ENCODE measurements around the gene KCNA1. TPM values are rescaled to one million over a fixed set of nuclear protein-coding genes. Genes with fewer than 3 reads are reported as not detected.

Gene KCNA1
- total and polyA plus RNA-seq, 2 of the 4 experiments (the other 2 are of a cell fraction), result not detected

- Histone ChIP-seq H3K9me1 (ENCODE audit: insufficient read depth, low read length) (no peaks in the 10 kb centered on the region), H3K14ac (replicated peaks; ENCODE audit: low read depth, low read length) (no peak overlapping the region), H3K56ac (ENCODE audit: extremely low read depth, insufficient read depth, low read length) (no peak overlapping the region), H4K5ac (ENCODE audit: low read depth, low read length) (no peak overlapping the region), H2BK120ac (ENCODE audit: low read depth, low read length) (no peak overlapping the region), H3K4me3 (ENCODE audit: insufficient read depth, low read depth, low read length) (no peak overlapping the region), H3K36me3 (ENCODE audit: control insufficient read depth, insufficient read depth, low read length) (no peaks in the 10 kb centered on the region), H4K8ac (ENCODE audit: low read depth in 2 of 2, low read length in 2 of 2) (no peak overlapping the region), H3K9me3 (ENCODE audit: control insufficient read depth, insufficient read depth, low read length) (no peaks in the 10 kb centered on the region), H2AK9ac (replicated peaks; ENCODE audit: low read depth, low read length, poor library complexity) (no peak overlapping the region), H3K23ac (ENCODE audit: low read depth, low read length) (no peak overlapping the region), H4K91ac (ENCODE audit: insufficient read depth, low read depth, low read length) (no peak overlapping the region), H3K18ac (ENCODE audit: low read depth, low read length) (no peak overlapping the region), H2BK15ac (ENCODE audit: low read depth, low read length) (no peak overlapping the region), H3K27me3 (ENCODE audit: control insufficient read depth, insufficient read depth, low read length) (peaks cover 3% of the 10 kb centered on the region; the same call in 1 of the 2 replicates), H2BK20ac (ENCODE audit: low read depth, low read length) (no peak overlapping the region), H3K27ac (ENCODE audit: insufficient read depth, low read length) (no peak overlapping the region), H3K9ac (ENCODE audit: low read depth, low read length) (no peak overlapping the region), H2BK5ac (ENCODE audit: low read depth, low read length, poor library complexity, severe bottlenecking) (no peak overlapping the region), H3K4me2 (ENCODE audit: low read depth, low read length) (no peak overlapping the region), H2AK5ac (ENCODE audit: low read depth, low read length) (no peak overlapping the region), H3K4me1 (ENCODE audit: control insufficient read depth, insufficient read depth, low read length) (no peaks in the 10 kb centered on the region), H3K79me1 (ENCODE audit: low read depth in 1 of 2, low read length in 2 of 2) (no peaks in the 10 kb centered on the region), H3K4ac (ENCODE audit: low read depth, low read length) (no peak overlapping the region), H2AFZ (replicated peaks; ENCODE audit: low read length, poor library complexity) (no peak overlapping the region), H4K20me1 (ENCODE audit: insufficient read depth, low read length) (no peaks in the 10 kb centered on the region; the same call in 1 of the 2 replicates)
- ChIA-PET CTCF (interaction anchor here (1.1 kb wide), 1 partner anchor 13 kb away, joined by 4 read pairs; no protein-coding TSS in a partner anchor), POLR2A (ENCODE audit: unreplicated experiment) (no interaction called here)
- no peak for TF ChIP-seq CEBPB (IDR thresholded peaks at IDR 0.05; ENCODE audit: low read depth, low read length)
- TF ChIP-seq BHLHE40 (IDR thresholded peaks at IDR 0.05; ENCODE audit: low read depth, low read length), result no peak
- TF ChIP-seq RCOR1 (IDR thresholded peaks at IDR 0.05; ENCODE audit: insufficient replicate concordance, low read length), result no peak
- TF ChIP-seq MXI1 (IDR thresholded peaks at IDR 0.05; ENCODE audit: borderline replicate concordance, low read depth, low read length), result no peak
- TF ChIP-seq, protein P1, sequence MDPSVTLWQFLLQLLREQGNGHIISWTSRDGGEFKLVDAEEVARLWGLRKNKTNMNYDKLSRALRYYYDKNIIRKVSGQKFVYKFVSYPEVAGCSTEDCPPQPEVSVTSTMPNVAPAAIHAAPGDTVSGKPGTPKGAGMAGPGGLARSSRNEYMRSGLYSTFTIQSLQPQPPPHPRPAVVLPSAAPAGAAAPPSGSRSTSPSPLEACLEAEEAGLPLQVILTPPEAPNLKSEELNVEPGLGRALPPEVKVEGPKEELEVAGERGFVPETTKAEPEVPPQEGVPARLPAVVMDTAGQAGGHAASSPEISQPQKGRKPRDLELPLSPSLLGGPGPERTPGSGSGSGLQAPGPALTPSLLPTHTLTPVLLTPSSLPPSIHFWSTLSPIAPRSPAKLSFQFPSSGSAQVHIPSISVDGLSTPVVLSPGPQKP (IDR thresholded peaks at IDR 0.05; ENCODE audit: borderline replicate concordance, low read depth, low read length), result no peak
- no peak for TF ChIP-seq SMC3 (IDR thresholded peaks at IDR 0.05; ENCODE audit: low read depth, low read length)
- TF ChIP-seq, protein P2, sequence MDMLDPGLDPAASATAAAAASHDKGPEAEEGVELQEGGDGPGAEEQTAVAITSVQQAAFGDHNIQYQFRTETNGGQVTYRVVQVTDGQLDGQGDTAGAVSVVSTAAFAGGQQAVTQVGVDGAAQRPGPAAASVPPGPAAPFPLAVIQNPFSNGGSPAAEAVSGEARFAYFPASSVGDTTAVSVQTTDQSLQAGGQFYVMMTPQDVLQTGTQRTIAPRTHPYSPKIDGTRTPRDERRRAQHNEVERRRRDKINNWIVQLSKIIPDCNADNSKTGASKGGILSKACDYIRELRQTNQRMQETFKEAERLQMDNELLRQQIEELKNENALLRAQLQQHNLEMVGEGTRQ (IDR thresholded peaks at IDR 0.05; ENCODE audit: low read depth, low read length), result no peak
- TF ChIP-seq RFX5 (IDR thresholded peaks at IDR 0.05; ENCODE audit: low read depth, low read length), result no peak
- TF ChIP-seq POLR2A (IDR thresholded peaks at IDR 0.05; ENCODE audit: low read depth, low read length), result no peak
- no peak for TF ChIP-seq RAD21 (IDR thresholded peaks at IDR 0.05; ENCODE audit: low read length)
- no peak for TF ChIP-seq MAZ (IDR thresholded peaks at IDR 0.05; ENCODE audit: borderline replicate concordance, low read depth, low read length)
- no peak for TF ChIP-seq CHD1 (IDR thresholded peaks at IDR 0.05; ENCODE audit: low read depth, low read length)
- TF ChIP-seq NFE2L2 (IDR thresholded peaks at IDR 0.05; ENCODE audit: low read depth, low read length), result no peak
- TF ChIP-seq FOS (IDR thresholded peaks at IDR 0.05; ENCODE audit: low read depth, low read length), result no peak
- TF ChIP-seq, protein P3, sequence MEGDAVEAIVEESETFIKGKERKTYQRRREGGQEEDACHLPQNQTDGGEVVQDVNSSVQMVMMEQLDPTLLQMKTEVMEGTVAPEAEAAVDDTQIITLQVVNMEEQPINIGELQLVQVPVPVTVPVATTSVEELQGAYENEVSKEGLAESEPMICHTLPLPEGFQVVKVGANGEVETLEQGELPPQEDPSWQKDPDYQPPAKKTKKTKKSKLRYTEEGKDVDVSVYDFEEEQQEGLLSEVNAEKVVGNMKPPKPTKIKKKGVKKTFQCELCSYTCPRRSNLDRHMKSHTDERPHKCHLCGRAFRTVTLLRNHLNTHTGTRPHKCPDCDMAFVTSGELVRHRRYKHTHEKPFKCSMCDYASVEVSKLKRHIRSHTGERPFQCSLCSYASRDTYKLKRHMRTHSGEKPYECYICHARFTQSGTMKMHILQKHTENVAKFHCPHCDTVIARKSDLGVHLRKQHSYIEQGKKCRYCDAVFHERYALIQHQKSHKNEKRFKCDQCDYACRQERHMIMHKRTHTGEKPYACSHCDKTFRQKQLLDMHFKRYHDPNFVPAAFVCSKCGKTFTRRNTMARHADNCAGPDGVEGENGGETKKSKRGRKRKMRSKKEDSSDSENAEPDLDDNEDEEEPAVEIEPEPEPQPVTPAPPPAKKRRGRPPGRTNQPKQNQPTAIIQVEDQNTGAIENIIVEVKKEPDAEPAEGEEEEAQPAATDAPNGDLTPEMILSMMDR (conservative IDR thresholded peaks at IDR 0.05; ENCODE audit: low read depth, low read length), result no peak
- no peak for TF ChIP-seq MAFK (IDR thresholded peaks at IDR 0.05; ENCODE audit: low read depth, low read length)
- no peak for DNase-seq
- dilution Hi-C loops (cut with HindIII; ENCODE audit: low sequenced_read_pairs, unreplicated experiment), result no loop called here
- ATAC-seq (ENCODE audit: low read depth), result no peak
- in situ Hi-C loops (cut with MboI; ENCODE audit: low sequenced_read_pairs), result no loop called here
- no CpG with 5 or more reads among the region's 3 CpGs for WGBS, 2 experiments (ENCODE audit: extremely low coverage in 2 of 2, insufficient read length in 1 of 2)
- intact Hi-C loops (cut with micrococcal nuclease), result no loop called here
- no TSS peak for BruUV-seq (replicated peaks)
Observed at GRCh38 chr12:4870423-4870822, 39.3 kb upstream of the KCNA1 start.

All from IMR-90 (cell line).